GM12878 (cell line): ENCODE measurements around the gene SLC2A4RG. TPM values are rescaled to one million over a fixed set of nuclear protein-coding genes. Genes with fewer than 3 reads are reported as not detected.

Experiments used
- ATAC-seq: fragments of 200-7000 bp; cut with Tn5 transposase; 3 replicates; pipeline ENCODE4 v1.9.1; 2020; ENCODE audit warnings: mild to moderate bottlenecking, moderate library complexity
- BruUV-seq: library from RNA; stranded (reverse); fragments of 400-500 nt; replicated peaks from 2 replicates; lab custom pipeline; 2021; lab: Mats Ljungman, UMichigan
- CTCF ChIA-PET: fragments of 300-600 bp; sonication (Branson Sonifier 250); formaldehyde crosslinking; extraction: SDS; loops from one replicate; lab custom pipeline; 2021; ENCODE audit warnings: inconsistent platforms; lab: Yijun Ruan, JAX
- POLR2A ChIA-PET: fragments of 350-600 bp; formaldehyde crosslinking; extraction: SDS; loops from one replicate; lab custom pipeline; 2021; ENCODE audit warnings: inconsistent platforms; lab: Charles Lee
- RAD21 ChIA-PET: fragments of 300-600 bp; sonication (Branson Sonifier 250); formaldehyde crosslinking; loops from one replicate; lab custom pipeline; 2023; ENCODE audit warnings: antibody characterized with exemption; ENCODE audit not compliant: unreplicated experiment; lab: Charles Lee
- SMC1A ChIA-PET: fragments of 300-600 bp; sonication (Branson Sonifier 250); formaldehyde crosslinking; loops from one replicate; lab custom pipeline; 2023; ENCODE audit not compliant: unreplicated experiment, uncharacterized antibody; lab: Charles Lee
- DNase-seq: peaks from one replicate; pipeline ENCODE4 v3.0.0-alpha.2; 2011; ENCODE audit warnings: low read depth, low spot score
- FAIRE-seq: peaks from 3 replicates; lab custom pipeline; 2011; peaks lifted over from hg19 to GRCh38; lab: Jason Lieb, UNC
- H2AFZ ChIP-seq: 2 replicates; pipeline ENCODE4 v1.6.0; 2011; ENCODE audit warnings: low read depth, low read length, control low read depth; ENCODE audit not compliant: control insufficient read depth
- H3K27ac ChIP-seq: 2 replicates; pipeline ENCODE4 v1.5.1; 2011; ENCODE audit warnings: control low read depth; ENCODE audit not compliant: control insufficient read depth, insufficient read depth
- H3K27me3 ChIP-seq, 2 experiments: replicated peaks in 1 of 2; 2 replicates each; pipeline versions ENCODE4 v1.6.0 to v1.6.1; 2011; ENCODE audit warnings: low read length in 1 of 2; ENCODE audit not compliant: control insufficient read depth in 2 of 2, insufficient read depth in 2 of 2
- H3K36me3 ChIP-seq, 2 experiments: 2 replicates each; pipeline ENCODE4 v1.5.1; 2011; ENCODE audit warnings: low read length in 1 of 2; ENCODE audit not compliant: control insufficient read depth in 2 of 2, insufficient read depth in 2 of 2
- H3K4me1 ChIP-seq: 2 replicates; pipeline ENCODE4 v1.6.1; 2011; ENCODE audit warnings: mild to moderate bottlenecking, low read length, moderate library complexity, mixed read lengths; ENCODE audit not compliant: control insufficient read depth, insufficient read depth
- H3K4me2 ChIP-seq: 2 replicates; pipeline ENCODE4 v1.6.0; 2011; ENCODE audit warnings: control low read depth; ENCODE audit not compliant: control insufficient read depth, insufficient read depth
- H3K4me3 ChIP-seq: fragments of 200-600 bp; sonication (generic); 2 replicates; pipeline ENCODE4 v1.5.1; 2016
- H3K79me2 ChIP-seq: 2 replicates; pipeline ENCODE4 v1.6.0; 2011; ENCODE audit warnings: low read length; ENCODE audit not compliant: control insufficient read depth, insufficient read depth
- H3K9ac ChIP-seq: 2 replicates; pipeline ENCODE4 v1.8.0; 2011; ENCODE audit warnings: low read length, control low read depth, mixed read lengths; ENCODE audit not compliant: control insufficient read depth, insufficient read depth
- H3K9me3 ChIP-seq: replicated peaks from 3 replicates; pipeline ENCODE4 v1.5.1; 2011; ENCODE audit warnings: mild to moderate bottlenecking, low read length; ENCODE audit not compliant: control insufficient read depth, insufficient read depth
- H4K20me1 ChIP-seq: 2 replicates; pipeline ENCODE4 v1.6.0; 2011; ENCODE audit not compliant: control insufficient read depth, insufficient read depth
- BHLHE40 ChIP-seq, 2 experiments: fragments of 450-650 bp in 1 of 2; IDR thresholded peaks; 2 replicates each; pipeline ENCODE4 v1.6.1; 2011 to 2017; ENCODE audit warnings: low read depth in 2 of 2, borderline replicate concordance in 1 of 2, improper control_type of control experiment in 1 of 2, low read length in 1 of 2, mild to moderate bottlenecking in 1 of 2
- EGR1 ChIP-seq, 2 experiments: IDR thresholded peaks; 1 replicate in 1 of 2; 2 replicates in 1 of 2; pipeline ENCODE4 v1.6.1; 2011 to 2012; ENCODE audit warnings: low read depth in 2 of 2, low read length in 2 of 2, borderline replicate concordance in 1 of 2, mild to moderate bottlenecking in 1 of 2, moderate library complexity in 1 of 2
- NR2F1 ChIP-seq: fragments of 450-650 bp; conservative IDR thresholded peaks from 2 replicates; pipeline ENCODE4 v1.6.1; 2017; ENCODE audit warnings: mild to moderate bottlenecking
- POLR2A ChIP-seq: IDR thresholded peaks from 2 replicates; pipeline ENCODE4 v1.6.1; 2011; ENCODE audit warnings: low read depth, mild to moderate bottlenecking, low read length
- WGBS: methylation state at CpG from one replicate; pipeline ENCODE4 v1.1.6; 2016; ENCODE audit warnings: low lambda C conversion rate; ENCODE audit not compliant: insufficient replicate concordance, insufficient coverage; ENCODE audit errors: missing lambda C conversion rate; 5-methylcytosine and 5-hydroxymethylcytosine counted together
- in situ Hi-C: fragments of 300-500 bp; cut with MboI; formaldehyde crosslinking; loops from 9 replicates; pipeline ENCODE4 v1.14.3; 2018; ENCODE audit warnings: mixed read lengths
- intact Hi-C: fragments of 100-400 bp; cut with micrococcal nuclease; formaldehyde crosslinking; loops from one replicate; pipeline ENCODE4 v1.14.2; 2022; ENCODE audit not compliant: unreplicated experiment
- polyA plus RNA-seq, 11 experiments: library from polyadenylated mRNA; depleted of rRNA in 4 of 11; unstranded in 6 of 11; stranded (reverse) in 5 of 11; fragments of >200 nt; fragmentation: Nextera tagmentation in 4 of 11; fragmentation: Illumina TruSeq in 1 of 11; extraction: Ambion mirVana in 4 of 11; extraction: Trizol in 1 of 11; gene quantifications; 1 replicate in 1 of 11; 2 replicates in 10 of 11; pipeline versions ENCODE4 v1.2.1 to v1.2.3, GENCODE V29; 2011 to 2016; ENCODE audit warnings: inconsistent platforms in 2 of 11, missing spikeins in 2 of 11, low read depth in 1 of 11
- total RNA-seq, 4 experiments: library from RNA; depleted of rRNA in 3 of 4; stranded (reverse); fragments of >200 nt in 3 of 4; fragmentation: Illumina TruSeq in 1 of 4; extraction: Trizol in 1 of 4; gene quantifications; 2 replicates each; pipeline versions ENCODE4 v1.2.1 to v1.2.3, GENCODE V29; 2013 to 2021
- TF ChIP-seq, protein P1 (sequence below): IDR thresholded peaks from 2 replicates; pipeline ENCODE4 v1.6.1; 2012; ENCODE audit warnings: mild to moderate bottlenecking, low read depth, low read length

The SLC2A4RG gene
- total and polyA plus RNA-seq, 10 of the 15 experiments (the other 5 are each of a cell fraction or from before 2014, with no cell fraction given) = 0.34 to 65.9 (median 13.3) TPM

DNA sequence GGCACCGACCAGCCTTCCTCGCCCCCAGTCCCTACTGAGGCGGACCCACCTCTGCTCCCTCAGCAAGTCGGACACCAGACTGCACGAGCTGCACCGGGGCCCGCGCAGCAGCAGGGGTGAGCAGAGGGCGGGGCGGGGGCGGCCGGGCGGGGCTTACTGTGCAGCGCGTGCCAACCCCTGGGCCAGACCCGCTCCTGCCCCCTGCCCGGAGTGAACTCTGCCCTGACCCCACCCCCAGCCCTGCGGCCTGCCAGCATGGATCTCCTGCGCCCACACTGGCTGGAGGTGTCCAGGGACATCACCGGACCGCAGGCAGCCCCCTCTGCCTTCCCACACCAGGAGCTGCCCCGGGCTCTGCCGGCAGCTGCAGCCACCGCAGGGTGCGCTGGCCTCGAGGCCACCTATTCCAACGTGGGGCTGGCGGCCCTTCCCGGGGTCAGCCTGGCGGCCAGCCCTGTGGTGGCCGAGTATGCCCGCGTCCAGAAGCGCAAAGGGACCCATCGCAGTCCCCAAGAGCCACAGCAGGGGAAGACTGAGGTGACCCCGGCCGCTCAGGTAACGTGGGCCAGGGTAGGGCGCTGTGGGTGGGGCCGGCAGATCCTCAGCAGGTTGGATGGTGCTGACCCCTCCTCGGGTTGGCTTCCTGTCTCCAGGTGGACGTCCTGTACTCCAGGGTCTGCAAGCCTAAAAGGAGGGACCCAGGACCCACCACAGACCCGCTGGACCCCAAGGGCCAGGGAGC is 1.5 kb upstream of the SLC2A4RG start:
- Histone ChIP-seq H4K20me1 (no peaks in the 10 kb centered on the region), H3K4me3 (peak overlapping the region; percentile 84), H3K27me3 (no peaks in the 10 kb centered on the region), H3K9me3 (no peaks in the 10 kb centered on the region)
- 45% methylated on average over 26 of the region's 43 CpGs for WGBS
- SMC1A ChIA-PET = interaction anchor here (0.6 kb wide), 1 partner anchor 10 kb away, joined by 3 read pairs; no protein-coding TSS in a partner anchor
- RAD21 ChIA-PET = interaction anchor here (1.0 to 4.2 kb wide), 6 partner anchors 10 to 201 kb away, joined by 3 to 32 read pairs (median 4); partner anchors contain the start of genes ARFRP1, PTK6, TPD52L2 and ZGPAT
- ATAC-seq (peak; percentile 51), DNase-seq (no peak)
- TF ChIP-seq BHLHE40 (IDR thresholded peaks at IDR 0.05; ENCODE audit: borderline replicate concordance in 1 of 2, low read depth in 2 of 2, low read length in 1 of 2) = peak in 1 of 2 experiments; percentile 61; a peak in 2 of 4 replicates
- TF ChIP-seq, protein P1, sequence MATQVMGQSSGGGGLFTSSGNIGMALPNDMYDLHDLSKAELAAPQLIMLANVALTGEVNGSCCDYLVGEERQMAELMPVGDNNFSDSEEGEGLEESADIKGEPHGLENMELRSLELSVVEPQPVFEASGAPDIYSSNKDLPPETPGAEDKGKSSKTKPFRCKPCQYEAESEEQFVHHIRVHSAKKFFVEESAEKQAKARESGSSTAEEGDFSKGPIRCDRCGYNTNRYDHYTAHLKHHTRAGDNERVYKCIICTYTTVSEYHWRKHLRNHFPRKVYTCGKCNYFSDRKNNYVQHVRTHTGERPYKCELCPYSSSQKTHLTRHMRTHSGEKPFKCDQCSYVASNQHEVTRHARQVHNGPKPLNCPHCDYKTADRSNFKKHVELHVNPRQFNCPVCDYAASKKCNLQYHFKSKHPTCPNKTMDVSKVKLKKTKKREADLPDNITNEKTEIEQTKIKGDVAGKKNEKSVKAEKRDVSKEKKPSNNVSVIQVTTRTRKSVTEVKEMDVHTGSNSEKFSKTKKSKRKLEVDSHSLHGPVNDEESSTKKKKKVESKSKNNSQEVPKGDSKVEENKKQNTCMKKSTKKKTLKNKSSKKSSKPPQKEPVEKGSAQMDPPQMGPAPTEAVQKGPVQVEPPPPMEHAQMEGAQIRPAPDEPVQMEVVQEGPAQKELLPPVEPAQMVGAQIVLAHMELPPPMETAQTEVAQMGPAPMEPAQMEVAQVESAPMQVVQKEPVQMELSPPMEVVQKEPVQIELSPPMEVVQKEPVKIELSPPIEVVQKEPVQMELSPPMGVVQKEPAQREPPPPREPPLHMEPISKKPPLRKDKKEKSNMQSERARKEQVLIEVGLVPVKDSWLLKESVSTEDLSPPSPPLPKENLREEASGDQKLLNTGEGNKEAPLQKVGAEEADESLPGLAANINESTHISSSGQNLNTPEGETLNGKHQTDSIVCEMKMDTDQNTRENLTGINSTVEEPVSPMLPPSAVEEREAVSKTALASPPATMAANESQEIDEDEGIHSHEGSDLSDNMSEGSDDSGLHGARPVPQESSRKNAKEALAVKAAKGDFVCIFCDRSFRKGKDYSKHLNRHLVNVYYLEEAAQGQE = no peak
- peak; percentile 73 for TF ChIP-seq POLR2A
- peak in 1 of 2 experiments; percentile 20; a peak in 1 of 3 replicates for TF ChIP-seq EGR1 (IDR thresholded peaks at IDR 0.05; ENCODE audit: borderline replicate concordance in 1 of 2, low read depth in 2 of 2, low read length in 2 of 2)
- 0 out of 2 replicates have a peak, but pooled peaks have one; percentile 61 for TF ChIP-seq NR2F1
- TF ChIP-seq, all 136 proteins: peak for 4
- peaks cover 17% of the 10 kb centered on the region for H3K79me2 ChIP-seq
- CTCF ChIA-PET = interaction anchor here (0.6 to 2.9 kb wide), 3 partner anchors 31 to 236 kb away, joined by 3 to 28 read pairs (median 3); partner anchors contain the start of genes ARFRP1 and ZGPAT
- H3K4me1 ChIP-seq = peaks cover 33% of the 10 kb centered on the region
- peak overlapping the region; percentile 94; the same call in 1 of the 2 replicates for H3K27ac ChIP-seq
- POLR2A ChIA-PET = interaction anchor here (1.0 to 1.4 kb wide), 2 partner anchors 31 to 217 kb away, joined by 3 to 4 read pairs; partner anchors contain the start of genes ARFRP1 and ZGPAT
- no peak overlapping the region for H2AFZ ChIP-seq
- no TSS peak for BruUV-seq
- peak overlapping the region; percentile 12; the same call in 1 of the 2 replicates for H3K9ac ChIP-seq
- H3K36me3 ChIP-seq = peaks cover 5 to 28% of the 10 kb centered on the region in 2 experiments; a peak in 3 of 4 replicates
- intact Hi-C loops = loop anchor here (2.0 kb wide), 2 partner anchors 31 to 127 kb away; partner anchors contain the start of genes ARFRP1 and TPD52L2
- H3K4me2 ChIP-seq = peak overlapping the region; percentile 93
- no peak for FAIRE-seq
- in situ Hi-C loops = no loop called here
